Osteoblast (primary cell): ENCODE measurements around the gene STT3B. TPM values are rescaled to one million over a fixed set of nuclear protein-coding genes. Genes with fewer than 3 reads are reported as not detected.
"Not testable (repeated sequence)": the region's sequence is repeated elsewhere in the genome, so short reads cannot be mapped to it uniquely, and the experiment has no call there.

Source experiments
- DNase-seq: peaks from one replicate; pipeline ENCODE4 v3.0.0; 2011; ENCODE audit warnings: low spot score, mixed read lengths; ENCODE audit not compliant: insufficient read length; ENCODE audit errors: missing footprints
- H2AFZ ChIP-seq: 2 replicates; pipeline ENCODE4 v1.6.0; 2011; ENCODE audit warnings: mild to moderate bottlenecking, low read length
- H3K27ac ChIP-seq: 2 replicates; pipeline ENCODE4 v1.5.1; 2011; ENCODE audit warnings: mild to moderate bottlenecking, low read depth, low read length, moderate library complexity
- H3K27me3 ChIP-seq: 2 replicates; pipeline ENCODE4 v1.6.0; 2012; ENCODE audit warnings: mild to moderate bottlenecking, control low read depth, inconsistent platforms, low read length, moderate library complexity; ENCODE audit not compliant: insufficient read depth
- H3K36me3 ChIP-seq: 2 replicates; pipeline ENCODE4 v1.5.1; 2011; ENCODE audit warnings: mild to moderate bottlenecking, low read length, control low read depth, moderate library complexity; ENCODE audit not compliant: insufficient read depth
- H3K4me1 ChIP-seq: 2 replicates; pipeline ENCODE4 v1.5.1; 2011; ENCODE audit warnings: mild to moderate bottlenecking, low read length, control low read depth, moderate library complexity; ENCODE audit not compliant: insufficient read depth
- H3K4me2 ChIP-seq: 2 replicates; pipeline ENCODE4 v1.6.0; 2011; ENCODE audit warnings: mild to moderate bottlenecking, low read length; ENCODE audit not compliant: insufficient read depth
- H3K4me3 ChIP-seq: fragments of 200-600 bp; sonication (generic); 3 replicates; pipeline ENCODE4 v1.5.1; 2012; ENCODE audit warnings: mild to moderate bottlenecking, low read length, inconsistent platforms; ENCODE audit not compliant: insufficient read depth
- H3K79me2 ChIP-seq: 2 replicates; pipeline ENCODE4 v1.6.0; 2012; ENCODE audit warnings: mild to moderate bottlenecking, low read length, control low read depth, inconsistent platforms; ENCODE audit not compliant: insufficient read depth
- H3K9me3 ChIP-seq: 2 replicates; pipeline ENCODE4 v1.5.1; 2011; ENCODE audit warnings: low read depth, low read length, control low read depth
- H4K20me1 ChIP-seq: 2 replicates; pipeline ENCODE4 v1.6.0; 2012; ENCODE audit warnings: mild to moderate bottlenecking, low read length, control low read depth; ENCODE audit not compliant: insufficient read depth
- total RNA-seq: library from RNA; depleted of rRNA; stranded (reverse); fragments of >200 nt; gene quantifications from 2 replicates; pipeline ENCODE4 v1.2.3, GENCODE V29; 2012
- TF ChIP-seq, protein P1 (sequence below): IDR thresholded peaks from 2 replicates; pipeline ENCODE4 v1.5.1; 2011; ENCODE audit warnings: mild to moderate bottlenecking, low read depth, low read length, moderate library complexity; ENCODE audit errors: extremely low read depth

The STT3B gene
- total RNA-seq, 1 donor, result 216 TPM

GRCh38 chr3:31596176-31596575, 63.5 kb downstream of the STT3B start:
- Histone ChIP-seq H3K27ac (no peak overlapping the region), H3K36me3 (peaks cover 7% of the 10 kb centered on the region), H3K9me3 (no peaks in the 10 kb centered on the region), H3K27me3 (no peaks in the 10 kb centered on the region), H3K4me1 (no peaks in the 10 kb centered on the region), H2AFZ (no peak overlapping the region), H3K4me2 (no peak overlapping the region), H3K79me2 (peaks cover 37% of the 10 kb centered on the region), H3K4me3 (no peak overlapping the region), H4K20me1 (peaks cover 4% of the 10 kb centered on the region)
- TF ChIP-seq, protein P1, sequence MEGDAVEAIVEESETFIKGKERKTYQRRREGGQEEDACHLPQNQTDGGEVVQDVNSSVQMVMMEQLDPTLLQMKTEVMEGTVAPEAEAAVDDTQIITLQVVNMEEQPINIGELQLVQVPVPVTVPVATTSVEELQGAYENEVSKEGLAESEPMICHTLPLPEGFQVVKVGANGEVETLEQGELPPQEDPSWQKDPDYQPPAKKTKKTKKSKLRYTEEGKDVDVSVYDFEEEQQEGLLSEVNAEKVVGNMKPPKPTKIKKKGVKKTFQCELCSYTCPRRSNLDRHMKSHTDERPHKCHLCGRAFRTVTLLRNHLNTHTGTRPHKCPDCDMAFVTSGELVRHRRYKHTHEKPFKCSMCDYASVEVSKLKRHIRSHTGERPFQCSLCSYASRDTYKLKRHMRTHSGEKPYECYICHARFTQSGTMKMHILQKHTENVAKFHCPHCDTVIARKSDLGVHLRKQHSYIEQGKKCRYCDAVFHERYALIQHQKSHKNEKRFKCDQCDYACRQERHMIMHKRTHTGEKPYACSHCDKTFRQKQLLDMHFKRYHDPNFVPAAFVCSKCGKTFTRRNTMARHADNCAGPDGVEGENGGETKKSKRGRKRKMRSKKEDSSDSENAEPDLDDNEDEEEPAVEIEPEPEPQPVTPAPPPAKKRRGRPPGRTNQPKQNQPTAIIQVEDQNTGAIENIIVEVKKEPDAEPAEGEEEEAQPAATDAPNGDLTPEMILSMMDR, result no peak
- no peak for DNase-seq

- H3K27ac ChIP-seq, result no peak overlapping the region
- no peaks in the 10 kb centered on the region for H3K27me3 ChIP-seq
- no peak overlapping the region for H2AFZ ChIP-seq
- H3K4me1 ChIP-seq, result no peaks in the 10 kb centered on the region
- peaks cover 4% of the 10 kb centered on the region for H3K36me3 ChIP-seq
- H3K4me3 ChIP-seq, result no peak overlapping the region
- H4K20me1 ChIP-seq, result peaks cover 4% of the 10 kb centered on the region
- no peaks in the 10 kb centered on the region for H3K9me3 ChIP-seq
- TF ChIP-seq, protein P1, result no peak
- no peak for DNase-seq
- no peak overlapping the region for H3K4me2 ChIP-seq
- peaks cover 10% of the 10 kb centered on the region for H3K79me2 ChIP-seq
Observed at GRCh38 chr3:31600431-31600830, 67.7 kb downstream of the STT3B start.

DNA sequence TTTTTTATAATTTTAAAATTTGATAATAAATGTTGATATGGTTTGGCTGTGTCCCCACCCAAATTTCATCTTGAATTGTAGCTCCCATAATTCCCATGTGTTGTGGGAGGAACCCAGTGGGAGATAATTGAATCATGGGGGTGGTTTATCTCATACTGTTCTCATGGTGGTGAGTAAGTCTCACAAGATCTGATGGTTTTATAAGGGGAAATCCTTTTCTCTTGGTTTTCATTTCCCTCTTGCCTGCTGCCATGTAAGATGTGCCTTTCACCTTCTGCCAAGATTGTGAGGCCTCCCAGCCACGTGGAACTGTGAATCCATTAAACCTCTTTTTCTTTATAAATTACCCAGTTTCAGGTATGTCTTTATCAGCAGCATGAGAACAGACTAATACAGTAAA, 72.6 kb downstream of the STT3B start:
- H3K79me2 ChIP-seq, H3K4me3 ChIP-seq, H4K20me1 ChIP-seq, H3K4me2 ChIP-seq, H3K4me1 ChIP-seq, DNase-seq, H3K27ac ChIP-seq, H3K36me3 ChIP-seq, H3K27me3 ChIP-seq, H3K9me3 ChIP-seq, H2AFZ ChIP-seq: not testable (repeated sequence)

- Histone ChIP-seq H3K27me3 (no peaks in the 10 kb centered on the region), H3K4me1 (no peaks in the 10 kb centered on the region), H3K79me2 (peaks cover 3% of the 10 kb centered on the region), H3K4me2 (no peak overlapping the region), H4K20me1 (peaks cover 5% of the 10 kb centered on the region), H3K9me3 (no peaks in the 10 kb centered on the region), H3K36me3 (peaks cover 4% of the 10 kb centered on the region), H2AFZ (no peak overlapping the region), H3K27ac (no peak overlapping the region), H3K4me3 (no peak overlapping the region)
- TF ChIP-seq, protein P1, result no peak
- no peak for DNase-seq
Observed at GRCh38 chr3:31606453-31606852, 73.7 kb downstream of the STT3B start.
